T-cell (primary cell): ENCODE data around the gene ETV6. TPM values are rescaled to one million over a fixed set of nuclear protein-coding genes. Genes with fewer than 3 reads are reported as not detected.
A peak's percentile ranks its signal among the peaks of the same experiment; 100 is the strongest.

ENCODE experiments used
- ATAC-seq, 4 experiments: fragments of 200-7000 bp in 3 of 4; fragments of 150-1000 bp in 1 of 4; cut with Tn5 transposase; replicated peaks in 1 of 4; 1 replicate in 3 of 4; 2 replicates in 1 of 4; pipeline ENCODE4 v1.10.0; 2021; ENCODE audit warnings: moderate library complexity in 3 of 4, mild to moderate bottlenecking in 2 of 4, moderate number of reproducible peaks in 1 of 4
- CTCF ChIA-PET, 2 donors: fragments of 300-600 bp; sonication (Branson Sonifier 250); formaldehyde crosslinking; loops; one replicate each; lab custom pipeline; 2022; ENCODE audit warnings: antibody characterized with exemption in 2 of 2; lab: Charles Lee
- POLR2A ChIA-PET, 2 donors: fragments of 300-600 bp; sonication (Branson Sonifier 250); formaldehyde crosslinking; loops; one replicate each; lab custom pipeline; 2022; ENCODE audit warnings: antibody characterized with exemption in 2 of 2; lab: Charles Lee
- DNase-seq, 35 experiments: peaks; one replicate each; pipeline versions ENCODE4 v3.0.0 to v3.0.0-alpha.2; 2013 to 2023
- H3K27ac ChIP-seq: one replicate; pipeline ENCODE4 v1.5.1; 2013; ENCODE audit warnings: low read length
- H3K27me3 ChIP-seq, 2 experiments: replicated peaks in 1 of 2; 1 replicate in 1 of 2; 2 replicates in 1 of 2; pipeline versions ENCODE4 v1.6.1 to v1.7.0; 2013; ENCODE audit warnings: low read length in 1 of 2, mixed read lengths in 1 of 2; ENCODE audit not compliant: control insufficient read depth in 2 of 2, insufficient read depth in 2 of 2; ENCODE audit errors: extremely low read depth in 1 of 2
- H3K36me3 ChIP-seq, 2 donors: 1 replicate in 1 of 2; 2 replicates in 1 of 2; pipeline versions ENCODE4 v1.6.1 to v1.7.0; 2013; ENCODE audit warnings: low read length in 1 of 2; ENCODE audit not compliant: control insufficient read depth in 2 of 2, insufficient read depth in 1 of 2; ENCODE audit errors: extremely low read depth in 1 of 2
- H3K4me1 ChIP-seq, 2 experiments: 1 replicate in 1 of 2; 2 replicates in 1 of 2; pipeline versions ENCODE4 v1.6.1 to v1.7.0; 2013; ENCODE audit warnings: low read length in 2 of 2, mixed read lengths in 1 of 2; ENCODE audit not compliant: insufficient read depth in 2 of 2, control insufficient read depth in 1 of 2; ENCODE audit errors: extremely low read depth in 1 of 2
- H3K4me3 ChIP-seq, 2 donors: 1 replicate in 1 of 2; 2 replicates in 1 of 2; pipeline versions ENCODE4 v1.5.1 to v1.7.0; 2013; ENCODE audit warnings: mild to moderate bottlenecking in 2 of 2, low read length in 1 of 2, moderate library complexity in 1 of 2; ENCODE audit not compliant: control insufficient read depth in 1 of 2; ENCODE audit errors: extremely low read depth in 1 of 2
- H3K9me3 ChIP-seq: 2 replicates; pipeline ENCODE4 v1.7.0; 2013
- H3K27ac Mint-ChIP-seq, 2 donors: one replicate each; pipeline ENCODE4 v1.8.0; 2020 to 2021; ENCODE audit warnings: mild to moderate bottlenecking in 2 of 2, mixed read lengths in 2 of 2
- H3K27me3 Mint-ChIP-seq, 2 donors: one replicate each; pipeline ENCODE4 v1.8.0; 2021 to 2022; ENCODE audit warnings: mixed read lengths in 2 of 2
- H3K36me3 Mint-ChIP-seq: one replicate; pipeline ENCODE4 v1.8.0; 2021; ENCODE audit warnings: mixed read lengths
- H3K4me1 Mint-ChIP-seq, 3 donors: one replicate each; pipeline ENCODE4 v1.8.0; 2020 to 2022; ENCODE audit warnings: mixed read lengths in 3 of 3, mild to moderate bottlenecking in 1 of 3
- H3K4me3 Mint-ChIP-seq, 3 donors: one replicate each; pipeline ENCODE4 v1.8.0; 2020 to 2022; ENCODE audit warnings: mild to moderate bottlenecking in 3 of 3, mixed read lengths in 3 of 3, moderate library complexity in 3 of 3
- H3K9me3 Mint-ChIP-seq, 3 donors: one replicate each; pipeline ENCODE4 v1.8.0; 2020 to 2022; ENCODE audit warnings: mixed read lengths in 3 of 3
- WGBS: methylation state at CpG from one replicate; pipeline ENCODE4 v1.1.5; 2013; ENCODE audit warnings: missing lambda C conversion rate; ENCODE audit not compliant: insufficient coverage; 5-methylcytosine and 5-hydroxymethylcytosine counted together
- total RNA-seq, 35 experiments: library from RNA in 6 of 35; stranded (reverse) in 6 of 35; fragments of 120-200 nt in 1 of 35; gene quantifications; one replicate each; pipeline versions ENCODE4 v1.2.1 to v1.2.4 and lab custom pipeline; 2013 to 2026

ETV6 gene
- total RNA-seq, 5 donors from 2014 or later (not counting 1 experiment from before 2014, with no cell fraction given), result 24.8 to 36.3 (median 31.3) TPM

GRCh38 chr12:11762723-11763326, 113.4 kb downstream of the ETV6 start:
- POLR2A ChIA-PET, result interaction anchor here in 1 of 2 donors (0.5 to 0.6 kb wide), 2 partner anchors 507 to 1560 kb away, joined by 3 to 4 read pairs; no protein-coding TSS in a partner anchor
- Histone ChIP-seq H3K4me3 (no peak overlapping the region), H3K4me1 (peaks cover 27 to 28% of the 10 kb centered on the region in 2 experiments), H3K27ac (no peak overlapping the region), H3K9me3 (no peaks in the 10 kb centered on the region), H3K27me3 (no peaks in the 10 kb centered on the region), H3K36me3 (peaks cover 0 to under 1% of the 10 kb centered on the region in 2 donors)
- no peak for DNase-seq
- H3K9me3 Mint-ChIP-seq, result no peaks in the 10 kb centered on the region
- no CpG with 5 or more reads among the region's 9 CpGs for WGBS
- H3K4me3 Mint-ChIP-seq, result no peak overlapping the region
- no peaks in the 10 kb centered on the region for H3K27me3 Mint-ChIP-seq
- peak overlapping the region; percentile 68 to 75 for H3K27ac Mint-ChIP-seq
- CTCF ChIA-PET, result interaction anchor here in 1 of 2 donors (0.5 kb wide), 1 partner anchor 144 kb away, joined by 3 read pairs; no protein-coding TSS in a partner anchor
- ATAC-seq, result no peak
- H3K4me1 Mint-ChIP-seq, result peaks cover 63 to 81% (median 73%) of the 10 kb centered on the region in 3 donors
- H3K36me3 Mint-ChIP-seq, result peaks cover 23% of the 10 kb centered on the region

DNA sequence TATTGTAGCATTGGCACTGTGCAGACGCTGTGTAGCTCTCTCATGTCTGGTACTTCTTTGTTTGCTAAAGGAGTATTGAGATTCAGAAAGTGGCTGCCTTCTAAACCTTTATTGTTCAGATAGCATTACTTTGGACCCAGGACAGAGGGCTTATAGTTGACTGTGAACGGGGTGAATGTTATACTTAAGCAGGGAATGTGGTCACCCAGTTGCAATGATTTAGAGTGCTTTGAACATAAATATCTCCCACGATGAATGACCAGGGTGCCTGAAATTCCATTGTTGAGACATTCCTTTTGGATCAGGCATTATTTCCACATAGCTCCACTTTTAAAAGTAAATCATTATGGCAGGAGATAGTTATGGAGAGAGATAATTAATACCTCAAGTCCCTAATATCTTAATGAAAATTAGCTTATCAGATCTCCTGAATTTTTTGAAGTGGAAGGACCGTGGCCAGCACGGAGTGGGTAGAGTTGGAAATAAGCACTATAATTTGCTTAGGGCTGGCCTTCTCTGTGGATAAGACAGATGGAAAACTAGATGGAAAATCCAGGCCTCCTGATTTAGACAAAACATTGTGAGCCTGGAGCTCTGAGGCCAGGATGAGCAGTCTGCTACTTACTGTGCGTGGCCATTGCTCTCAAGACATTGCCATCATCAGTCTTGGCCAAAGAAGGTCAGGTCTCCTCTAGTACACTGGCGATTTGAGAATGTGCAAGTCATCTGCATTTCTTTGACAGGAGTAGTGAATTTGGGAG, 114.5 kb downstream of the ETV6 start:
- WGBS, result 95% methylated on average over 4 of the region's 7 CpGs
- Mint-ChIP-seq H3K4me3 (no peak overlapping the region), H3K4me1 (peaks cover 65 to 87% (median 68%) of the 10 kb centered on the region in 3 donors), H3K36me3 (peaks cover 20% of the 10 kb centered on the region), H3K27me3 (no peaks in the 10 kb centered on the region), H3K27ac (peak overlapping the region in 1 of 2 donors; percentile 69), H3K9me3 (no peaks in the 10 kb centered on the region)
- H3K4me3 ChIP-seq, result no peak overlapping the region
- POLR2A ChIA-PET, result interaction anchor here in 1 of 2 donors (0.5 to 0.6 kb wide), 2 partner anchors 128 to 961 kb away, joined by 7 to 10 read pairs; no protein-coding TSS in a partner anchor
- ATAC-seq (no peak), DNase-seq (no peak)
- H3K27me3 ChIP-seq, result no peaks in the 10 kb centered on the region
- H3K36me3 ChIP-seq, result no peaks in the 10 kb centered on the region
- CTCF ChIA-PET, result no interaction called here
- no peak overlapping the region for H3K27ac ChIP-seq
- H3K4me1 ChIP-seq, result peaks cover 24 to 32% of the 10 kb centered on the region in 2 experiments
- H3K9me3 ChIP-seq, result no peaks in the 10 kb centered on the region

DNA sequence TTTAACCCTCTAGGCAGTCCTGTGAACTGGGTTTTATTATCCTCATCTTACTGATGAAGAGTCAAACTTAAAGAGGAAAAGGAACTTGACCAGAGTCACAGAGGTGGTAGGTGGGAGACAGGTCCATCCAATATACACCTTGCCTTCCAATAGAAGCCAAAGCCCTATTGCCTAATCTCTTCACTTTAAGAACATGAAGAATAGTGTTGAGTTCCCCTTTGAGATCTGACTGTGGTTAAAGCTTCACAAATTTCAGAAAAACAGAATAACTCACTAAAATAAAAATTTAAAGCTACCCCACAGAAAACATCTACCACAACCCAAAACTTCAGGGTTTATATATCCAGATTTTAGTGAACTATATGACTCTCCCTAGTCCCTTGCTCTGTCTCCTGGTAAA, 115.4 kb downstream of the ETV6 start:
- Histone ChIP-seq H3K4me3 (no peak overlapping the region), H3K36me3 (no peaks in the 10 kb centered on the region), H3K4me1 (peaks cover 26 to 34% of the 10 kb centered on the region in 2 experiments), H3K27me3 (no peaks in the 10 kb centered on the region), H3K9me3 (no peaks in the 10 kb centered on the region), H3K27ac (no peak overlapping the region)
- POLR2A ChIA-PET, result interaction anchor here (0.5 to 0.6 kb wide), 3 partner anchors 8 to 961 kb away, joined by 3 to 7 read pairs (median 6); no protein-coding TSS in a partner anchor
- H3K9me3 Mint-ChIP-seq, result no peaks in the 10 kb centered on the region
- ATAC-seq (no peak), DNase-seq (no peak)
- CTCF ChIA-PET, result no interaction called here
- peak overlapping the region in 1 of 3 donors; percentile 64 for H3K4me3 Mint-ChIP-seq
- peaks cover 27% of the 10 kb centered on the region for H3K36me3 Mint-ChIP-seq
- H3K27ac Mint-ChIP-seq, result peak overlapping the region; percentile 91 to 94
- peaks cover 72 to 90% (median 76%) of the 10 kb centered on the region in 3 donors for H3K4me1 Mint-ChIP-seq
- H3K27me3 Mint-ChIP-seq, result no peaks in the 10 kb centered on the region

DNA sequence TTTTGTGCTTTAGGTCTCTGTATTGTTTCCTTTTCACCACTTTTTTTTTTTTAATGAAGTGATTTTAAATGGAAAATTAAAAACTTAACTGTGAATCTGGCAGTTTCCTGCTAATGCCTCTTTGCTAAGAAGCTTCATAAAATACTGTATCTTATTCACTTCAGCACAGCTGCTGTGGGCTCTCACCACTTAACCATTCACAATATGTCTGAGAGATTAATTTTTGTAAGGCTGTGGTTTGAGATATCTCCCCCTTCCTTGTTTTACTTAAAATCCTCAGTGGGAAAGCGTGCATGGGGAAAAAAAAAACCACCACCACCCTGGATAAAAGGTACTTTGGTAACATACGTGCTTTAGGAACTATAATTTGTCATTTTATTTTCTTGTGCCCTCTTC, 115.9 kb downstream of the ETV6 start:
- ChIA-PET CTCF (interaction anchor here in 1 of 2 donors (0.6 kb wide), 1 partner anchor 31 kb away, joined by 7 read pairs; no protein-coding TSS in a partner anchor), POLR2A (interaction anchor here in 1 of 2 donors (0.6 kb wide), 2 partner anchors 173 to 285 kb away, joined by 3 to 4 read pairs; no protein-coding TSS in a partner anchor)
- no peak overlapping the region for H3K27ac ChIP-seq

DNA sequence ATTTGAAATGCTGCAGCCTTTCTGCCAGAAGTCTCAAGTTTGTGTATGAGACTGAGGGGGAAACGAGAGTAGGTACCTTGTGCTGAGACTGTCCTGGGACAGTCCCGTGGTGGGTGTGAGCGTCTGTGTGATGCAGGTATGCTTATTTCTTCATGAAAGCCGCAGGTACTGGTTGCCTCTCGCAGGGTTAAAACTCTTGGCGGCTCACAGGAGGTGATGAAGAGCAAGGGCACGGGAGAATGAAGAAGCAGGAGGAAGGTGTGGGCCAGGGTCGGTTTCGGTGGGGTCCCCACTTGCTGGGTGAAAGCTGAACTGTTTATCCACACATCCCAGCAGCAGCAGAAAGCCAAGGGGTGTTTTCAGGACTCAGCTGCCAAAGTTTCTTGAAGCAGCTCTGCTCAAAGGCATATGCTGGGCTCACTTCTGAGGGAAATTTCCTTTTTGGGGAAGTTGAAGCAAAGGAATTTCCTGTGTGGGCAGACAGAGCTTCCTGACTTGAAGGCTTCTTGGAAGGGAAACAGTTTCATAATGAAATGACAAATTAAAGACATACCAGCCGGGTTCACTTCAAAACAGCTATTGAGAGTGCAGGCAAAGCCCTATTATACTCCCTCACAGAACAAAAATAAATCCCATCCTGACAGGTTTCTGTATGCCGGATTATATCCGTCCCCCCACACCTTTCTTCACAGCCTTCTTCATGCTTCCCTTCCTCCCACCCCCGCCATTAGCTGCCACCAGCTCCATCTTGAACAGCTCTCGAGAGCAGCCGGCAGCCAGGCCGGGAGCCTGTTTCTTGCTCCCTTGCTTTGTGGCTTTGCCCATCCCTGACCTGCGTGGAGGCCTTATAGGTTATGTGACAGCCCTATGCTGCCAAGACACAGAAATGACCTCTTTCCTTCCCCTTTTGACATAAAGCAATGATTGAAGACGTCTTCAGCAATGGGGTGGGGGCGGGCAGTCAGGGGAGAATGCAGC, 116.6 kb downstream of the ETV6 start:
- ChIA-PET CTCF (interaction anchor here (0.6 to 1.1 kb wide), 7 partner anchors 9 to 213 kb away, joined by 3 to 7 read pairs (median 4); no protein-coding TSS in a partner anchor), POLR2A (interaction anchor here (0.6 to 0.9 kb wide), 4 partner anchors 39 to 1037 kb away, joined by 3 to 7 read pairs (median 4); no protein-coding TSS in a partner anchor)
- Histone ChIP-seq H3K27ac (no peak overlapping the region), H3K4me3 (peak overlapping the region in 1 of 2 donors; percentile 29), H3K36me3 (no peaks in the 10 kb centered on the region), H3K9me3 (no peaks in the 10 kb centered on the region), H3K4me1 (peaks cover 32 to 42% of the 10 kb centered on the region in 2 experiments), H3K27me3 (no peaks in the 10 kb centered on the region)
- Mint-ChIP-seq H3K27ac (peak overlapping the region; percentile 91 to 94), H3K36me3 (peaks cover 23% of the 10 kb centered on the region), H3K27me3 (no peaks in the 10 kb centered on the region), H3K4me3 (peak overlapping the region; percentile 64 to 71 (median 65)), H3K4me1 (peaks cover 71 to 94% (median 82%) of the 10 kb centered on the region in 3 donors), H3K9me3 (no peaks in the 10 kb centered on the region)
- peak in 27 of 35 experiments; percentile 7 to 52 (median 21) for DNase-seq
- WGBS, result 35% methylated on average over 16 of the region's 19 CpGs
- ATAC-seq, result peak; percentile 65 to 88 (median 70)

More for the DNA sequence above, 115.9 kb downstream of the ETV6 start:
- Histone ChIP-seq H3K27me3 (no peaks in the 10 kb centered on the region), H3K4me3 (no peak overlapping the region), H3K36me3 (no peaks in the 10 kb centered on the region), H3K9me3 (no peaks in the 10 kb centered on the region), H3K4me1 (peaks cover 32 to 40% of the 10 kb centered on the region in 2 experiments)
- Mint-ChIP-seq H3K36me3 (peaks cover 21% of the 10 kb centered on the region), H3K27ac (peak overlapping the region; percentile 91 to 94), H3K4me1 (peaks cover 72 to 91% (median 79%) of the 10 kb centered on the region in 3 donors), H3K27me3 (no peaks in the 10 kb centered on the region), H3K9me3 (no peaks in the 10 kb centered on the region), H3K4me3 (peak overlapping the region in 2 of 3 donors; percentile 64 to 71)
- ATAC-seq (peak in 1 of 4 experiments; percentile 34), DNase-seq (no peak)
- WGBS, result no CpG with 5 or more reads among the region's 2 CpGs
